HepG2 (cell line): ENCODE data around the gene TANC1.

Experiments used
- ATF2 ChIP-seq: sonication (generic); formaldehyde crosslinking; IDR thresholded peaks from 2 replicates; pipeline ENCODE4 v1.4.0; 2020; ENCODE audit warnings: missing genetic modification reagents
- CREB3 ChIP-seq: sonication (generic); formaldehyde crosslinking; IDR thresholded peaks from 2 replicates; pipeline ENCODE4 v1.5.0; 2020; ENCODE audit warnings: missing genetic modification reagents
- CTCF ChIP-seq: sonication (generic); formaldehyde crosslinking; IDR thresholded peaks from 2 replicates; pipeline ENCODE4 v1.5.0; 2020; ENCODE audit warnings: mild to moderate bottlenecking, missing genetic modification reagents, moderate library complexity
- GLI4 ChIP-seq: sonication (generic); formaldehyde crosslinking; IDR thresholded peaks from 2 replicates; pipeline ENCODE4 v1.5.1; 2020; ENCODE audit warnings: missing genetic modification reagents, mild to moderate bottlenecking, moderate library complexity, borderline replicate concordance
- HCFC1 ChIP-seq: fragments of 150-350 bp; IDR thresholded peaks from 2 replicates; pipeline ENCODE4 v1.6.1; 2014; ENCODE audit warnings: low read depth, low read length
- HDAC2 ChIP-seq: sonication (generic); formaldehyde crosslinking; IDR thresholded peaks from 2 replicates; pipeline ENCODE4 v1.4.0; 2020; ENCODE audit warnings: missing genetic modification reagents
- MAFK ChIP-seq, 2 experiments: IDR thresholded peaks in 1 of 2; conservative IDR thresholded peaks in 1 of 2; 2 replicates each; pipeline ENCODE4 v1.6.1; 2011; ENCODE audit warnings: improper control_type of control experiment in 2 of 2, low read length in 2 of 2
- NFE2 ChIP-seq: sonication (generic); formaldehyde crosslinking; IDR thresholded peaks from 2 replicates; pipeline ENCODE4 v1.4.0; 2020; ENCODE audit warnings: missing genetic modification reagents
- NR1H2 ChIP-seq: sonication (generic); formaldehyde crosslinking; IDR thresholded peaks from 2 replicates; pipeline ENCODE4 v1.8.1; 2022; ENCODE audit warnings: low read depth, missing genetic modification reagents, borderline replicate concordance
- POLR2A ChIP-seq, 2 experiments: IDR thresholded peaks; 2 replicates each; pipeline ENCODE4 v1.6.1; 2011; ENCODE audit warnings: low read depth in 2 of 2, low read length in 2 of 2, mild to moderate bottlenecking in 1 of 2, moderate library complexity in 1 of 2; ENCODE audit not compliant: insufficient read depth in 1 of 2
- POLR2AphosphoS2 ChIP-seq: IDR thresholded peaks from 2 replicates; pipeline ENCODE4 v1.6.1; 2011; ENCODE audit warnings: low read depth, low read length, improper control_type of control experiment
- REST ChIP-seq, 2 experiments: IDR thresholded peaks; 2 replicates each; pipeline ENCODE4 v1.6.1; 2011 to 2012; ENCODE audit warnings: low read length in 2 of 2, borderline replicate concordance in 1 of 2, low read depth in 1 of 2, mild to moderate bottlenecking in 1 of 2, moderate library complexity in 1 of 2
- RFX5 ChIP-seq: IDR thresholded peaks from 2 replicates; pipeline ENCODE4 v1.6.1; 2011; ENCODE audit warnings: low read depth, low read length, improper control_type of control experiment
- YY1 ChIP-seq: IDR thresholded peaks from 2 replicates; pipeline ENCODE4 v1.6.1; 2011; ENCODE audit warnings: low read length, low read depth, moderate library complexity, mild to moderate bottlenecking; ENCODE audit not compliant: insufficient read depth, insufficient replicate concordance

GRCh38 chr2:159147690-159148089 lies 179.2 kb downstream of the TANC1 start:
- TF ChIP-seq HCFC1 (no peak), POLR2A (IDR thresholded peaks at IDR 0.05; ENCODE audit: insufficient read depth in 1 of 2, low read depth in 2 of 2, low read length in 2 of 2) (no peak), YY1 (no peak), NR1H2 (no peak), POLR2AphosphoS2 (no peak), MAFK (conservative IDR thresholded peaks at IDR 0.05 in 1 of 2, IDR thresholded peaks at IDR 0.05 in 1 of 2; ENCODE audit: low read length in 2 of 2) (no peak), ATF2 (CRISPR knock-in tag) (no peak), REST (IDR thresholded peaks at IDR 0.05; ENCODE audit: borderline replicate concordance in 1 of 2, low read depth in 1 of 2, low read length in 2 of 2) (no peak), RFX5 (no peak), NFE2 (CRISPR knock-in tag) (no peak), CREB3 (CRISPR knock-in tag) (no peak), CTCF (CRISPR knock-in tag) (no peak), GLI4 (CRISPR knock-in tag) (no peak), HDAC2 (CRISPR knock-in tag) (no peak)
